Stimulated activated CD8-positive, alpha-beta memory T cell treated with anti-CD3 and anti-CD28 coated beads, Interleukin-15, amount 100 ng/mL, for 48 hours (primary cell): ENCODE measurements around the gene PARD3B.

Source experiments
- DNase-seq, 2 donors: peaks; one replicate each; pipeline ENCODE4 v3.0.0-alpha.2; 2020; ENCODE audit warnings: low read depth in 2 of 2

Gene PARD3B, protein sequence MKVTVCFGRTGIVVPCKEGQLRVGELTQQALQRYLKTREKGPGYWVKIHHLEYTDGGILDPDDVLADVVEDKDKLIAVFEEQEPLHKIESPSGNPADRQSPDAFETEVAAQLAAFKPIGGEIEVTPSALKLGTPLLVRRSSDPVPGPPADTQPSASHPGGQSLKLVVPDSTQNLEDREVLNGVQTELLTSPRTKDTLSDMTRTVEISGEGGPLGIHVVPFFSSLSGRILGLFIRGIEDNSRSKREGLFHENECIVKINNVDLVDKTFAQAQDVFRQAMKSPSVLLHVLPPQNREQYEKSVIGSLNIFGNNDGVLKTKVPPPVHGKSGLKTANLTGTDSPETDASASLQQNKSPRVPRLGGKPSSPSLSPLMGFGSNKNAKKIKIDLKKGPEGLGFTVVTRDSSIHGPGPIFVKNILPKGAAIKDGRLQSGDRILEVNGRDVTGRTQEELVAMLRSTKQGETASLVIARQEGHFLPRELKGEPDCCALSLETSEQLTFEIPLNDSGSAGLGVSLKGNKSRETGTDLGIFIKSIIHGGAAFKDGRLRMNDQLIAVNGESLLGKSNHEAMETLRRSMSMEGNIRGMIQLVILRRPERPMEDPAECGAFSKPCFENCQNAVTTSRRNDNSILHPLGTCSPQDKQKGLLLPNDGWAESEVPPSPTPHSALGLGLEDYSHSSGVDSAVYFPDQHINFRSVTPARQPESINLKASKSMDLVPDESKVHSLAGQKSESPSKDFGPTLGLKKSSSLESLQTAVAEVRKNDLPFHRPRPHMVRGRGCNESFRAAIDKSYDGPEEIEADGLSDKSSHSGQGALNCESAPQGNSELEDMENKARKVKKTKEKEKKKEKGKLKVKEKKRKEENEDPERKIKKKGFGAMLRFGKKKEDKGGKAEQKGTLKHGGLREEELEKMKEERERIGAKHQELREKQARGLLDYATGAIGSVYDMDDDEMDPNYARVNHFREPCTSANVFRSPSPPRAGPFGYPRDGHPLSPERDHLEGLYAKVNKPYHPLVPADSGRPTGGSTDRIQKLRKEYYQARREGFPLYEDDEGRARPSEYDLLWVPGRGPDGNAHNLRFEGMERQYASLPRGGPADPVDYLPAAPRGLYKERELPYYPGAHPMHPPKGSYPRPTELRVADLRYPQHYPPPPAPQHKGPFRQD (N-terminal part only)

DNA sequence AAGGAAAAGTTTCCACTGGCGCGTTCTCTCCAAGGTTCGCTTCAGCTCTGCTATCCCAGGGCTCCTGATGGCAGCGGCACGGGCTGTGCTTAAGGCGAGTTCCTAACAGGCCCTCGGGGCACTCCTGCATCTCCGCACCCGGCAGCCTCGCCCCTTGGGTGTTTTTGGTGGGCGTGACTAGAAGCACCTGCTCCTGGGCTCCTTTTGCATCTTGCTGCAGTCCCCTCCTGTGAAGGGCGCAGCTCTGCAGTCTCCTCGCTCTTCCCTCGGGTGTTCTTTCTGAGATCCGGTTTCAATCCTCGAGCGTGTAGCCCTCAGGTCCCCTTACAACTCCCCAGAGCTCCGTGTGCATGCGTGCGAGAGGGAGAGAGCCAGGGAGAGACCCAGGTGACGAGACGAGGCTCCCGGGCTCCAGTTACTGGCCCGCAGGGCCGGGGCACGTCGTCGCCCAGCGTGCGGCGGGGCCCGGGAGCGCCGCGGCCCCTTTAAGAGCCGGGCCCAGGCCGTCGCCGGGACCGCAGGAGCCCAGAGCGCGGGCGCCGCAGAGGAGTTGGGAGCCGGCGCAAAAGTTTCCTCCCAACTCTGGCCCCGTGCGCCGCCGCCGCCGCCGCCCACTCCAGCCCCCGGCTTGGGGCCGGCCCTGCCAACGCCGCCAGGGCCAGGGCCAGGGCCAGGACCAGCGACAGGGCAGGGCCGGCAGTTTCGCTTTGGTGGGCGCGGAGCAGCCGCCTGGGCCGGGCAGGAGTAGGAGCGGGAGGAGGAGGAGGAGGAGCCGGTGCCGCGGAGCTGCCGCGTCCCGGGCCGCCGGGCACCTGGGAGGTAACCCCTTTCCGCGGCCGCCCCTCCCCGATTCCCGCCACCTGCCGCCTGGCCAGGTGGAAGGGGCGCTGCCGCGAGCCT, at the start of gene PARD3B:
TSS of gene PARD3B (plus strand) at position 515 of the 900 bp plus-strand sequence. CDS start 525 bp downstream, outside the sequence.
- peak in 1 of 2 donors; percentile 12 for DNase-seq

- no peak for DNase-seq
These were observed 48.5 kb upstream of the PARD3B start for GRCh38 chr2:204496779-204497178.

- no peak for DNase-seq
These were observed 47.4 kb upstream of the PARD3B start for GRCh38 chr2:204497855-204498254.

- no peak for DNase-seq
These were observed 47.0 kb upstream of the PARD3B start for GRCh38 chr2:204498291-204498690.

- no peak for DNase-seq
These were observed 41.4 kb upstream of the PARD3B start for GRCh38 chr2:204503869-204504268.

GRCh38 chr2:204504594-204504993, 40.7 kb upstream of the PARD3B start:
- DNase-seq: no peak

DNA sequence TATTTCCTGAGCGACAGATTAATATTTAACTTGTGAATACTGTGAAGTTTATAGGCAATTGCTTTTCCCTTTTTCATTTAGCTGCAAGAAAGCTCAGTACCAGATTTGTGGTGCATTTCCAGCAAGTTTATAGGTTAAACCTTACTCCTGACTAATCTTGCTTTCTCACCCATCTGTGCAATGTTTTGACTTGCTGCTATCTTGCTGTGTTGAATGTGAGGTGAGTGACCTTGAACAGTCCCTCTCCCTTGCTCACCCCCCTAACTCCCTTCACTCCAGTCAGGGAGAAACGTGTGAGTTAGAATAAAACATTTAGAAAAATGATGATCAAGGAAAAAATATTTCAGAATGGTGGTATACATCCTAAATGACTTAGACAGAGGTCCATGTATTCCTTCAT, 39.8 kb upstream of the PARD3B start:
- no peak for DNase-seq

GRCh38 chr2:204505946-204506345, 39.3 kb upstream of the PARD3B start:
- DNase-seq: no peak

- no peak for DNase-seq
These were observed 37.6 kb upstream of the PARD3B start for GRCh38 chr2:204507636-204508035.

- no peak for DNase-seq
These were observed 34.4 kb upstream of the PARD3B start for GRCh38 chr2:204510709-204511420.

GRCh38 chr2:204514439-204514838, 30.8 kb upstream of the PARD3B start:
- no peak for DNase-seq

- no peak for DNase-seq
These were observed 29.9 kb upstream of the PARD3B start for GRCh38 chr2:204515416-204515815.

DNA sequence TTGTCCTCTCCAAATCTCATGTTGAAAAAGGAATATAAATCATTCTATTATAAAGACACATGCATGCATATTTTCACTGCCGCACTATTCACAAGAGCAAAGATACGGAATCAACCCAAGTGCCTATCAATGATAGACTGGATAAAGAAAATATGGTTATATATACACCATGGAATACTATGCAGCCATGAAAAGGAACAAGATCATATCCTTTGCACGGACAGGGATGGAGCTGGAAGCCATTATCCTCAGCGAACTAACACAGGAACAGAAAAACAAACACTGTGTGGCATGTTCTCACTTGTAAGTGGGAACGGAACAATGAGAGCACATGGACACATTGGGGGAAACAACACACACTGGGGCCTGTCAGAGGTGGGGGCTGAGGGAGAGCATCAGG, 28.1 kb upstream of the PARD3B start:
- no peak for DNase-seq

DNA sequence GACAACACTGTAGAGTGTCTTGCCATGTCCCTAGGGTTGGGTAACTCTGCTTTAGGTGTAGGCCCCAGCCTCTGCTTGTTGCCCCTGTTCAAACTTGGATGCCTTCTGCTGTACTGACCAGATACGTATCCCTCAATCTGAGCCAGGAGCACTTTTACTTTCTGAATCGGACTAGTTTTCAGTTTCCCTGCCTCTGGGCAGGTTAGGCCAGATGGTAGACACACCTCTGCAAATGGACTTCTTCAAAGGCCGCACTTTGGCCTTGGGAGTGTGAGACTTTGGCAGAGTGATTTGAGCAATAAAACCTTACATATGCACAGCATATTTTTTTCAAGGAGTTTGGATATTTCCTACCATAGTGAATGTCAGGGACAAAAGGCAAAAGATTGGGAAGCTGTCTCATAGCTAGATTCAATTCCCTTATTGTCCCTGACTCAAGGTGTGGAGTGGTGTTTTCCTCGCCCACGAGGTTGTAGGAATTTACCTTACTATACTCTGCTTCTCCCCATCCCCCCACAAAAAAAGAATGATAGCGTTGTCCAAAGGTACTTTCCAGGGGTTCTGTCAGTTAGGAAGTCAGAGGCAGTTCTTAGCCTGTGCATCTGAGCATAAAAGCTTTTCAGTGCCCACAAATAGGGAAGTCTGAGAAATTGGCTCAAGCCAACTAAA, 15.3 kb upstream of the PARD3B start:
- no peak for DNase-seq

DNA sequence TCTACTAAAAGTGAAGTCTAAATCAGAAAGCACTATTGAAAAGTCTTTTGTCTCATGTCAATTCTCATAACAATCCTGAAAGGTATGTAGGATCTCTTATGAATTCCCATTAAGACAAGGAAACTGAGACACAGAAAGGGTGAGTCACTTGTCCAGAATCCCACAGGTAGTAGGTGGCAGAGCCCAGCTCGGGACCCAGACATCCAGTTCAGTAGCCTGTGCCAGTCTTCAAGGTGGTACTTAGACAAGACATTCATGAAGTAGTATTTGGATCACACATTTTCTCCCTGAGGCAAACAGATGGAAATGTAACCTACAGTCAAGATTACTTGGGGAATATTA, 14.8 kb upstream of the PARD3B start:
- no peak for DNase-seq

- DNase-seq: no peak
These were observed 11.5 kb upstream of the PARD3B start for GRCh38 chr2:204533629-204534370.

DNA sequence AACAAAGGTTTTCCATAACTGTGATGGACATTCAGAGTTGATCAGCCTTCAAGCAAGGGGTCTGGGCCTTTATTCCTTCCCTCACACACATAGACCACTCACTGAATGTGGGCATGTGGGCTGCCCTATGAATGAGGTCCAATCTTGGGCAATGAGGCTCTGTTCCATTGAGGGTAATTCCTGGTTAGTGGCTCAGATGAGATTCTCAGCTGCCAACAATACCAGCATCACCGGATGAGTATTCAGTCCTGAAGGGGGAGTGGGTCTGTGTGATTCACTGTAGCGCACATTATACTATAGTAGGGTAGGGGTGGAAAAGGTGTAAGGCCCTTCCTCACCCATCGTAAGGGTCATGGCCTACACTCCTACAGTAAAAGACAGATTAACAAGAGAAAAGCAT, 9.9 kb upstream of the PARD3B start:
- DNase-seq: no peak

DNA sequence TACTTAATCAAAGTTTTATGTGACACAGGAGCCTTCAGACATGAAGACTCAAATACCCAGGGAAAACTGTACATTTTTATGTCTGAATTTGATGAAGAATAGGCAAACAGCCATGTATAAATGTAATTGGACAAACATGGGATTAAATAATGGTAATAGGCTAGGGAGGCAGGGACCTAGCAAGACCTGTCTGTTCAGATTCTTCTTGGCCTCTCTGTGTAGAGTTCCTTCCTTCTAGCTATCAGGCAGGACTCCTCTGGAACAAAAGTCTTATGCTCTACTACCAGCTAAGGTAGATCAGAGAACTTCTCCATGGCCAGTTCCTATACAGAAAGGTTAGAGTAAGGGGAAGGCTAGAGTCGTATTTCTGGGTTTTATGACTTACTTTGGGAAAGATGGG, 9.5 kb upstream of the PARD3B start:
- DNase-seq: no peak
